HepG2 (cell line): Measurements from ENCODE around the gene GLDC. TPM values are rescaled to one million over a fixed set of nuclear protein-coding genes. Genes with fewer than 3 reads are reported as not detected.

Source experiments
- EED ChIP-seq: sonication (generic); formaldehyde crosslinking; IDR thresholded peaks from 2 replicates; pipeline ENCODE4 v1.5.0; 2020; ENCODE audit warnings: mild to moderate bottlenecking, missing genetic modification reagents
- KAT8 ChIP-seq: IDR thresholded peaks from 2 replicates; pipeline ENCODE4 v1.6.1; 2016; ENCODE audit warnings: missing genetic modification reagents, missing compliant biosample characterization
- KLF9 ChIP-seq: IDR thresholded peaks from 2 replicates; pipeline ENCODE4 v1.6.1; 2016; ENCODE audit warnings: low read depth
- KMT2B ChIP-seq: IDR thresholded peaks from 2 replicates; pipeline ENCODE4 v1.6.1; 2016; ENCODE audit warnings: missing genetic modification reagents, missing compliant biosample characterization
- MED1 ChIP-seq: sonication (generic); formaldehyde crosslinking; IDR thresholded peaks from 2 replicates; pipeline ENCODE4 v1.4.0; 2020; ENCODE audit warnings: missing genetic modification reagents
- NR2F2 ChIP-seq: IDR thresholded peaks from 2 replicates; pipeline ENCODE4 v1.6.1; 2012; ENCODE audit warnings: low read depth, inconsistent platforms, borderline replicate concordance
- SMAD9 ChIP-seq: sonication (generic); formaldehyde crosslinking; IDR thresholded peaks from 2 replicates; pipeline ENCODE4 v1.5.1; 2020; ENCODE audit warnings: mild to moderate bottlenecking, missing genetic modification reagents
- SMC3 ChIP-seq: IDR thresholded peaks from 2 replicates; pipeline ENCODE4 v1.6.1; 2011; ENCODE audit warnings: low read length, improper control_type of control experiment
- ZZZ3 ChIP-seq: sonication (generic); formaldehyde crosslinking; IDR thresholded peaks from 2 replicates; pipeline ENCODE4 v1.4.0; 2020; ENCODE audit warnings: missing genetic modification reagents, mild to moderate bottlenecking, borderline replicate concordance
- polyA plus RNA-seq, 8 experiments: library from polyadenylated mRNA; depleted of rRNA in 3 of 8; stranded (reverse) in 7 of 8; unstranded in 1 of 8; fragments of >200 nt; fragmentation: Illumina TruSeq in 4 of 8; extraction: Trizol in 4 of 8; gene quantifications; 2 replicates each; pipeline versions ENCODE4 v1.2.1 to v1.2.3, GENCODE V29; 2011 to 2016; ENCODE audit warnings: low read depth in 4 of 8, missing spikeins in 1 of 8, mixed read lengths in 1 of 8; ENCODE audit not compliant: insufficient read depth in 1 of 8
- total RNA-seq, 5 experiments: library from RNA; depleted of rRNA; stranded (reverse); fragments of >200 nt; fragmentation: Illumina TruSeq; extraction: Trizol; gene quantifications; 2 replicates each; pipeline ENCODE4 v1.2.3, GENCODE V29; 2016; ENCODE audit warnings: low read depth in 1 of 5
- TF ChIP-seq, protein P1 (sequence below): sonication (generic); formaldehyde crosslinking; IDR thresholded peaks from 2 replicates; pipeline ENCODE4 v1.4.0; 2020; ENCODE audit warnings: mild to moderate bottlenecking, missing genetic modification reagents
- TF ChIP-seq, protein P2 (sequence below): sonication (generic); formaldehyde crosslinking; IDR thresholded peaks from 2 replicates; pipeline ENCODE4 v1.4.0; 2020; ENCODE audit warnings: missing genetic modification reagents
- TF ChIP-seq, protein P3 (sequence below): sonication (generic); formaldehyde crosslinking; IDR thresholded peaks from 2 replicates; pipeline ENCODE4 v1.5.0; 2020; ENCODE audit warnings: mild to moderate bottlenecking, missing genetic modification reagents
- TF ChIP-seq, protein P4 (sequence below): sonication (generic); formaldehyde crosslinking; IDR thresholded peaks from 2 replicates; pipeline ENCODE4 v1.4.0; 2020; ENCODE audit warnings: missing genetic modification reagents; ENCODE audit errors: not compliant biosample characterization
- TF ChIP-seq, protein P5 (sequence below): IDR thresholded peaks from 2 replicates; pipeline ENCODE4 v1.6.1; 2016; ENCODE audit warnings: low read depth
- TF ChIP-seq, protein P6 (sequence below): sonication (generic); formaldehyde crosslinking; IDR thresholded peaks from 2 replicates; pipeline ENCODE4 v1.9.0; 2022; ENCODE audit warnings: missing genetic modification reagents, mild to moderate bottlenecking, borderline replicate concordance

Gene GLDC
- total and polyA plus RNA-seq, 2 of the 13 experiments (the other 11 are each of a cell fraction or from before 2014, with no cell fraction given): 59.3 to 115 TPM

DNA sequence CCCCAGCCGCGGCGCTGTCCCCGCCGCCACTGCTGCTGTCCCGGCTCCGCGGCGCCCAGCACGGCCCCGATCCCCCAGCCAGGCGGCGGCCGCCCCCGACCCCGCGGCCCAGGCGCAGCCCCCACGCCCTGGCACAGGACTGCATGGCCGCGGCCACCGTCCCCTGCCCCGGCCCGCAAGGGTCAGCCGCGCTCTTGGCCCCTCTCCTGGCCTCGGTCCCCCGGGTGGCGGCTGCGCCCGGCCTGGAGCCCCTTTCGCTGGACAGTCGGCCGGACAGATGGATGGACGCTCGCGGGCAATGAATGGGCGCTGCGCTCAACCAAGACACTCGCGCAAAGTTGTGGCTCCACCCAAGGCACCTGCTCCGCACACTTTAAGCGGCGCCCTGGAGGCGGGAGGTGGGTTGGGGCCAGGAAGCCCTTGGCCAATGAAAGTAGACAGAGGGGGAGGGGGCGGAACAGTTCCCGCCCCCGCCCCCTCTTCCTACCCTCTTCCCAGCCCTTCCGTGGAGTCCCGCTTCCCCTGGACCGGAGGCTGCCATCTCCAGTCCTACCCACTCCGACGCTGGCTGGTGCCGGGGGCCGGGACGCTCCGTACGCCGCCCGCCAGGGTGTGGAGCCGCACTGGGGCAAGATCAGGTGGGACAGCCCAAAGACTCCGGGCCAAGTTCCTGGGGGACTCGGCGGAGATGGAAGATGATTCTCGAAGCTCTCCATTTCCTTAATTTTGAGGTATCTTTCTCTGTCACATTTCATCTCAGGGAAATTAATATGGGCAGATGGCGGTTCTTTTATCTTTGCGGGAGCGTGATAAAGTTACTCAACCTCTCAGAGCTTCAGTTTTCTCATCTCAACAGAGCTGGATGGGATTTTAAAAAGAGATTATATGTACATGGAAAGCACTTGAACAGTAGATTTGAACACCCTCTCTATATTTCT is at the start of gene GLDC (continued):
- TF ChIP-seq, protein P1, sequence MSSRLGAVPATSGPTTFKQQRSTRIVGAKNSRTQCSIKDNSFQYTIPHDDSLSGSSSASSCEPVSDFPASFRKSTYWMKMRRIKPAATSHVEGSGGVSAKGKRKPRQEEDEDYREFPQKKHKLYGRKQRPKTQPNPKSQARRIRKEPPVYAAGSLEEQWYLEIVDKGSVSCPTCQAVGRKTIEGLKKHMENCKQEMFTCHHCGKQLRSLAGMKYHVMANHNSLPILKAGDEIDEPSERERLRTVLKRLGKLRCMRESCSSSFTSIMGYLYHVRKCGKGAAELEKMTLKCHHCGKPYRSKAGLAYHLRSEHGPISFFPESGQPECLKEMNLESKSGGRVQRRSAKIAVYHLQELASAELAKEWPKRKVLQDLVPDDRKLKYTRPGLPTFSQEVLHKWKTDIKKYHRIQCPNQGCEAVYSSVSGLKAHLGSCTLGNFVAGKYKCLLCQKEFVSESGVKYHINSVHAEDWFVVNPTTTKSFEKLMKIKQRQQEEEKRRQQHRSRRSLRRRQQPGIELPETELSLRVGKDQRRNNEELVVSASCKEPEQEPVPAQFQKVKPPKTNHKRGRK (CRISPR knock-in tag): peak; percentile 46; the same call in 1 of the 2 replicates
- TF ChIP-seq SMC3 (no peak), SMAD9 (CRISPR knock-in tag) (no peak), MED1 (CRISPR knock-in tag) (peak; percentile 74), KMT2B (CRISPR knock-in tag) (peak; percentile 73; the same call in 1 of the 2 replicates), KLF9 (CRISPR knock-in tag) (no peak), KAT8 (CRISPR knock-in tag) (peak; percentile 63; the same call in 1 of the 2 replicates), NR2F2 (no peak), ZZZ3 (CRISPR knock-in tag) (no peak), EED (CRISPR knock-in tag) (no peak)
- TF ChIP-seq, protein P2, sequence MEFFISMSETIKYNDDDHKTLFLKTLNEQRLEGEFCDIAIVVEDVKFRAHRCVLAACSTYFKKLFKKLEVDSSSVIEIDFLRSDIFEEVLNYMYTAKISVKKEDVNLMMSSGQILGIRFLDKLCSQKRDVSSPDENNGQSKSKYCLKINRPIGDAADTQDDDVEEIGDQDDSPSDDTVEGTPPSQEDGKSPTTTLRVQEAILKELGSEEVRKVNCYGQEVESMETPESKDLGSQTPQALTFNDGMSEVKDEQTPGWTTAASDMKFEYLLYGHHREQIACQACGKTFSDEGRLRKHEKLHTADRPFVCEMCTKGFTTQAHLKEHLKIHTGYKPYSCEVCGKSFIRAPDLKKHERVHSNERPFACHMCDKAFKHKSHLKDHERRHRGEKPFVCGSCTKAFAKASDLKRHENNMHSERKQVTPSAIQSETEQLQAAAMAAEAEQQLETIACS (CRISPR knock-in tag): no peak
- TF ChIP-seq, protein P3, sequence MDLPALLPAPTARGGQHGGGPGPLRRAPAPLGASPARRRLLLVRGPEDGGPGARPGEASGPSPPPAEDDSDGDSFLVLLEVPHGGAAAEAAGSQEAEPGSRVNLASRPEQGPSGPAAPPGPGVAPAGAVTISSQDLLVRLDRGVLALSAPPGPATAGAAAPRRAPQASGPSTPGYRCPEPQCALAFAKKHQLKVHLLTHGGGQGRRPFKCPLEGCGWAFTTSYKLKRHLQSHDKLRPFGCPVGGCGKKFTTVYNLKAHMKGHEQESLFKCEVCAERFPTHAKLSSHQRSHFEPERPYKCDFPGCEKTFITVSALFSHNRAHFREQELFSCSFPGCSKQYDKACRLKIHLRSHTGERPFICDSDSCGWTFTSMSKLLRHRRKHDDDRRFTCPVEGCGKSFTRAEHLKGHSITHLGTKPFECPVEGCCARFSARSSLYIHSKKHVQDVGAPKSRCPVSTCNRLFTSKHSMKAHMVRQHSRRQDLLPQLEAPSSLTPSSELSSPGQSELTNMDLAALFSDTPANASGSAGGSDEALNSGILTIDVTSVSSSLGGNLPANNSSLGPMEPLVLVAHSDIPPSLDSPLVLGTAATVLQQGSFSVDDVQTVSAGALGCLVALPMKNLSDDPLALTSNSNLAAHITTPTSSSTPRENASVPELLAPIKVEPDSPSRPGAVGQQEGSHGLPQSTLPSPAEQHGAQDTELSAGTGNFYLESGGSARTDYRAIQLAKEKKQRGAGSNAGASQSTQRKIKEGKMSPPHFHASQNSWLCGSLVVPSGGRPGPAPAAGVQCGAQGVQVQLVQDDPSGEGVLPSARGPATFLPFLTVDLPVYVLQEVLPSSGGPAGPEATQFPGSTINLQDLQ (CRISPR knock-in tag): 0 out of 2 replicates have a peak, but pooled peaks have one; percentile 13
- TF ChIP-seq, protein P4, sequence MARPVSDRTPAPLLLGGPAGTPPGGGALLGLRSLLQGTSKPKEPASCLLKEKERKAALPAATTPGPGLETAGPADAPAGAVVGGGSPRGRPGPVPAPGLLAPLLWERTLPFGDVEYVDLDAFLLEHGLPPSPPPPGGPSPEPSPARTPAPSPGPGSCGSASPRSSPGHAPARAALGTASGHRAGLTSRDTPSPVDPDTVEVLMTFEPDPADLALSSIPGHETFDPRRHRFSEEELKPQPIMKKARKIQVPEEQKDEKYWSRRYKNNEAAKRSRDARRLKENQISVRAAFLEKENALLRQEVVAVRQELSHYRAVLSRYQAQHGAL (CRISPR knock-in tag): no peak
- TF ChIP-seq, protein P5, sequence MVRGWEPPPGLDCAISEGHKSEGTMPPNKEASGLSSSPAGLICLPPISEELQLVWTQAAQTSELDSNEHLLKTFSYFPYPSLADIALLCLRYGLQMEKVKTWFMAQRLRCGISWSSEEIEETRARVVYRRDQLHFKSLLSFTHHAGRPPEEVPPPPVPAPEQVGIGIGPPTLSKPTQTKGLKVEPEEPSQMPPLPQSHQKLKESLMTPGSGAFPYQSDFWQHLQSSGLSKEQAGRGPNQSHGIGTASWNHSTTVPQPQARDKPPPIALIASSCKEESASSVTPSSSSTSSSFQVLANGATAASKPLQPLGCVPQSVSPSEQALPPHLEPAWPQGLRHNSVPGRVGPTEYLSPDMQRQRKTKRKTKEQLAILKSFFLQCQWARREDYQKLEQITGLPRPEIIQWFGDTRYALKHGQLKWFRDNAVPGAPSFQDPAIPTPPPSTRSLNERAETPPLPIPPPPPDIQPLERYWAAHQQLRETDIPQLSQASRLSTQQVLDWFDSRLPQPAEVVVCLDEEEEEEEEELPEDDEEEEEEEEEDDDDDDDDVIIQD (CRISPR knock-in tag): no peak
- TF ChIP-seq, protein P6, sequence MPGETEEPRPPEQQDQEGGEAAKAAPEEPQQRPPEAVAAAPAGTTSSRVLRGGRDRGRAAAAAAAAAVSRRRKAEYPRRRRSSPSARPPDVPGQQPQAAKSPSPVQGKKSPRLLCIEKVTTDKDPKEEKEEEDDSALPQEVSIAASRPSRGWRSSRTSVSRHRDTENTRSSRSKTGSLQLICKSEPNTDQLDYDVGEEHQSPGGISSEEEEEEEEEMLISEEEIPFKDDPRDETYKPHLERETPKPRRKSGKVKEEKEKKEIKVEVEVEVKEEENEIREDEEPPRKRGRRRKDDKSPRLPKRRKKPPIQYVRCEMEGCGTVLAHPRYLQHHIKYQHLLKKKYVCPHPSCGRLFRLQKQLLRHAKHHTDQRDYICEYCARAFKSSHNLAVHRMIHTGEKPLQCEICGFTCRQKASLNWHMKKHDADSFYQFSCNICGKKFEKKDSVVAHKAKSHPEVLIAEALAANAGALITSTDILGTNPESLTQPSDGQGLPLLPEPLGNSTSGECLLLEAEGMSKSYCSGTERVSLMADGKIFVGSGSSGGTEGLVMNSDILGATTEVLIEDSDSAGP: peak; percentile 89
